Measurements from ENCODE around the gene LGMN. TPM values are rescaled to one million over a fixed set of nuclear protein-coding genes. Genes with fewer than 3 reads are reported as not detected.

The LGMN gene
- total and polyA plus RNA-seq, 2 of the 13 experiments (the other 11 are each of a cell fraction or from before 2014, with no cell fraction given): 28.9 to 76.4 TPM

GRCh38 chr14:92678766-92679165, 69.7 kb downstream of the LGMN start:
- no TSS peak for BruUV-seq (replicated peaks)
- no peak for FAIRE-seq
- Histone ChIP-seq H3K4me2 (ENCODE audit: low read depth, low read length) (no peak overlapping the region), H3K9ac (ENCODE audit: insufficient read depth, low read depth, low read length) (no peak overlapping the region), H3K9me3 (ENCODE audit: low read length) (no peaks in the 10 kb centered on the region), H3K4me3 (replicated peaks in 1 of 3; ENCODE audit: insufficient read depth in 1 of 3, low read depth in 2 of 3, low read length in 3 of 3) (no peak overlapping the region), H3K36me3 (replicated peaks in 1 of 2; ENCODE audit: control insufficient read depth in 1 of 2, insufficient read depth in 2 of 2, low read length in 2 of 2) (peaks cover 8 to 19% of the 10 kb centered on the region in 2 experiments; a peak in 4 of 5 replicates), H2AFZ (ENCODE audit: low read length) (no peak overlapping the region), H4K20me1 (ENCODE audit: insufficient read depth, low read length) (0 out of 2 replicates have a peak, but pooled peaks cover 2% of the 10 kb centered on the region), H3K27me3 (ENCODE audit: control insufficient read depth in 1 of 2, insufficient read depth in 2 of 2, low read length in 2 of 2) (no peaks in the 10 kb centered on the region), H3K4me1 (ENCODE audit: insufficient read depth, low read length) (no peaks in the 10 kb centered on the region), H3K27ac (ENCODE audit: extremely low read length, insufficient read depth, low read length) (no peak overlapping the region), H3K79me2 (ENCODE audit: insufficient read depth, low read length) (no peaks in the 10 kb centered on the region)
- intact Hi-C loops (cut with micrococcal nuclease; ENCODE audit: unreplicated experiment): no loop called here
- ChIA-PET CTCF (ENCODE audit: low intra/inter-chr PET ratio, low total read pairs) (no interaction called here), POLR2A (no interaction called here)
- TF ChIP-seq MYNN (CRISPR knock-in tag; IDR thresholded peaks at IDR 0.05; ENCODE audit: low read depth) (no peak), ARHGAP35 (CRISPR knock-in tag; IDR thresholded peaks at IDR 0.05; ENCODE audit: borderline replicate concordance) (no peak), TSC22D2 (CRISPR knock-in tag; IDR thresholded peaks at IDR 0.05; ENCODE audit: borderline replicate concordance) (no peak), HHEX (CRISPR knock-in tag; IDR thresholded peaks at IDR 0.05) (no peak), SALL1 (CRISPR knock-in tag; IDR thresholded peaks at IDR 0.05) (no peak), ZNF576 (CRISPR knock-in tag; IDR thresholded peaks at IDR 0.05) (no peak)
- no peak for DNase-seq (ENCODE audit: low spot score)
- ATAC-seq: no peak
- 98% methylated on average over 5 of the region's 5 CpGs for WGBS (ENCODE audit: low lambda C conversion rate)
- in situ Hi-C loops (cut with HindIII; ENCODE audit: extremely low pct_ligation_motif_present, low pct_unique_long_range_greater_than_20kb): no loop called here

DNA sequence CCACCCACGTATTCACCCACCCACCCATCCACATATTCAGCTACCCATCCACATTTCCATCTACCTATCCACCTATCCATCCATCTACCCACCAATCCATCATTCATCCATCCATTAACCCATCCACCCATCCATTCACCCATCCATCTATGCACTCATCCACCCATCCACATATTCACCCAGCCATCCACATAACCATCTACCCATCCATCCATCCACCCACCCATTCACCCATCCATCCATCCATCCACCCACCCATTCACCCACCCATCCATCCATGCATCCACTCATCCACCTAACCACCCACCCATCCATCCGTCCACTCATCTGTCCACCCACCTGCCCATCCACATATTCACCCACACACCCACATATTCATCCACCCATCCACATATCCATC, 70.5 kb downstream of the LGMN start:
- Histone ChIP-seq H3K4me2 (ENCODE audit: low read depth, low read length) (no peak overlapping the region), H2AFZ (ENCODE audit: low read length) (no peak overlapping the region), H3K4me3 (replicated peaks in 1 of 3; ENCODE audit: insufficient read depth in 1 of 3, low read depth in 2 of 3, low read length in 3 of 3) (no peak overlapping the region), H3K4me1 (ENCODE audit: insufficient read depth, low read length) (no peaks in the 10 kb centered on the region), H3K79me2 (ENCODE audit: insufficient read depth, low read length) (no peaks in the 10 kb centered on the region), H3K27me3 (ENCODE audit: control insufficient read depth in 1 of 2, insufficient read depth in 2 of 2, low read length in 2 of 2) (no peaks in the 10 kb centered on the region), H3K9me3 (ENCODE audit: low read length) (no peaks in the 10 kb centered on the region), H3K27ac (ENCODE audit: extremely low read length, insufficient read depth, low read length) (no peak overlapping the region), H3K9ac (ENCODE audit: insufficient read depth, low read depth, low read length) (no peak overlapping the region), H4K20me1 (ENCODE audit: insufficient read depth, low read length) (0 out of 2 replicates have a peak, but pooled peaks cover 2% of the 10 kb centered on the region), H3K36me3 (replicated peaks in 1 of 2; ENCODE audit: control insufficient read depth in 1 of 2, insufficient read depth in 2 of 2, low read length in 2 of 2) (peaks cover 8 to 19% of the 10 kb centered on the region in 2 experiments; a peak in 4 of 5 replicates)
- ChIA-PET CTCF (ENCODE audit: low intra/inter-chr PET ratio, low total read pairs) (no interaction called here), POLR2A (no interaction called here)
- intact Hi-C loops (cut with micrococcal nuclease; ENCODE audit: unreplicated experiment) (no loop called here), in situ Hi-C loops (cut with HindIII; ENCODE audit: extremely low pct_ligation_motif_present, low pct_unique_long_range_greater_than_20kb) (no loop called here)
- ATAC-seq (no peak), FAIRE-seq (no peak), DNase-seq (ENCODE audit: low spot score) (no peak)
- BruUV-seq (replicated peaks): no TSS peak
- WGBS (ENCODE audit: low lambda C conversion rate): 96% methylated on average over 2 of the region's 2 CpGs
- TF ChIP-seq HNRNPL (IDR thresholded peaks at IDR 0.05; ENCODE audit: low read depth, low read length): no peak
- no peak for TF ChIP-seq DNMT1 (CRISPR knock-in tag; IDR thresholded peaks at IDR 0.05)
- no peak for TF ChIP-seq ZNF670 (CRISPR knock-in tag; IDR thresholded peaks at IDR 0.05; ENCODE audit: borderline replicate concordance)
- TF ChIP-seq ZNF274 (CRISPR knock-in tag; IDR thresholded peaks at IDR 0.05): no peak
- no peak for TF ChIP-seq TMF1 (CRISPR knock-in tag; IDR thresholded peaks at IDR 0.05; ENCODE audit: low read depth)
- no peak for TF ChIP-seq EHMT2 (IDR thresholded peaks at IDR 0.05; ENCODE audit: borderline replicate concordance, low read depth, low read length)
- TF ChIP-seq, protein P1, sequence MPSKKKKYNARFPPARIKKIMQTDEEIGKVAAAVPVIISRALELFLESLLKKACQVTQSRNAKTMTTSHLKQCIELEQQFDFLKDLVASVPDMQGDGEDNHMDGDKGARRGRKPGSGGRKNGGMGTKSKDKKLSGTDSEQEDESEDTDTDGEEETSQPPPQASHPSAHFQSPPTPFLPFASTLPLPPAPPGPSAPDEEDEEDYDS (CRISPR knock-in tag; IDR thresholded peaks at IDR 0.05): no peak
- TF ChIP-seq ZNF616 (CRISPR knock-in tag; IDR thresholded peaks at IDR 0.05; ENCODE audit: low read depth): no peak
- no peak for TF ChIP-seq CREM (IDR thresholded peaks at IDR 0.05)
- TF ChIP-seq CREM (CRISPR knock-in tag; IDR thresholded peaks at IDR 0.05): no peak
- TF ChIP-seq TBX2 (CRISPR knock-in tag; IDR thresholded peaks at IDR 0.05; ENCODE audit: borderline replicate concordance): no peak
- no peak for TF ChIP-seq SUZ12 (IDR thresholded peaks at IDR 0.05; ENCODE audit: low read depth, low read length)
- TF ChIP-seq ZNF569 (CRISPR knock-in tag; IDR thresholded peaks at IDR 0.05; ENCODE audit: borderline replicate concordance): no peak
- TF ChIP-seq ZNF597 (CRISPR knock-in tag; IDR thresholded peaks at IDR 0.05): no peak
- no peak for TF ChIP-seq ATAD3A (CRISPR knock-in tag; IDR thresholded peaks at IDR 0.05)
